HFFc6 (cell line): Measurements from ENCODE around the gene CYP27B1. TPM values are rescaled to one million over a fixed set of nuclear protein-coding genes. Genes with fewer than 3 reads are reported as not detected.

Source experiments
- DNase-seq: peaks from one replicate; pipeline ENCODE4 v3.0.0-alpha.2; 2018
- H3K27ac Mint-ChIP-seq: 2 replicates; pipeline ENCODE4 v1.8.0; 2020; ENCODE audit warnings: mild to moderate bottlenecking, mixed read lengths
- H3K27me3 Mint-ChIP-seq: 2 replicates; pipeline ENCODE4 v1.8.0; 2021; ENCODE audit warnings: mild to moderate bottlenecking, moderate library complexity, mixed read lengths; ENCODE audit not compliant: insufficient read depth
- H3K36me3 Mint-ChIP-seq: 2 replicates; pipeline ENCODE4 v1.8.0; 2021; ENCODE audit warnings: low read depth, mixed read lengths
- H3K4me1 Mint-ChIP-seq: 2 replicates; pipeline ENCODE4 v1.8.0; 2020; ENCODE audit warnings: low read depth, mixed read lengths
- H3K4me3 Mint-ChIP-seq: 2 replicates; pipeline ENCODE4 v1.8.0; 2020; ENCODE audit warnings: mild to moderate bottlenecking, moderate library complexity, mixed read lengths
- H3K9me3 Mint-ChIP-seq: 2 replicates; pipeline ENCODE4 v1.8.0; 2020; ENCODE audit warnings: mild to moderate bottlenecking, mixed read lengths
- total RNA-seq, 6 experiments: library from RNA; stranded (reverse); fragmentation: NEBNext Ultra II Directional; extraction: Animal tissue kit (Norgen Biotek cat#: 25700); gene quantifications; 2 replicates in 1 of 6; 3 replicates in 5 of 6; pipeline ENCODE4 v1.2.3, GENCODE V29; 2021
- TF ChIP-seq, protein P1 (sequence below): fragments of 200-600 bp; sonication (generic); IDR thresholded peaks from 2 replicates; pipeline ENCODE4 v1.5.0; 2021; ENCODE audit warnings: antibody characterized with exemption, mild to moderate bottlenecking

Gene CYP27B1
- total RNA-seq, 6 experiments from 2014 or later: 0.57 to 1.8 (median 0.96) TPM

DNA sequence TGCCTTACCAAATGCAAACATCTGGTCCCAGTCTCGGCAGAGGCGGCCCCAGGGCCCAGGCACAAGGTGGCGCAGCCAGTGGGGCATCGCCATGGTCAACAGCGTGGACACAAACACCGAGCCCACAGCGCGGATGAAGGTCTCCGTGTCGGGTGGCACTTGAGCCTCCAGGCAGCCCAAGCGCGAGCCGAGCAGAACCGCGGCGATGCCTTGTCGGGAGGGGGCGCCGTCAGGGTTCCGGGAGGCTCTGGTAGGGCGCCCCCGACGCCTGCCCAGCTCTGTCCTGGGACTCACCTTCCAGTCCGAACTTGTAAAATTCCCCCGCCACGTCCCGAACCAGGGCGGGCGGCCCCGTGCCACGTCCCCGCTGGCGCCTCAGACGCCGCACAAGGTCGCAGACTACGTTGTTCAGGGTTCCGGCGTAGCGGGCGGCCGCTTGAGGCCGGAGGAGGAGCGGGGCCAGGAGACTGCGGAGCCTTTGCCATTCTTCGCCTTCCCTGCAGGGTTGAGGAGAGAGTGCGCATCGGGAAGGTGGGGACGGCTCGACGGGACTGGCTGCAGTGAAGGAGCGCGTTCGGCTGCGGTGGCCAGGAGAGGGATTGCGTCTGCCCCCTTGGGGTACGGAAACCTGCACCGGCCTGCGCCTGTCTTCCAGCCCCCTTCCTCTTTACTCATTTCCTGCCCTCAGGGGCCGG lies 1.7 kb downstream of the CYP27B1 start:
- DNase-seq: peak; percentile 28
- H3K4me1 Mint-ChIP-seq: peaks cover 29% of the 10 kb centered on the region
- peaks cover 13% of the 10 kb centered on the region for H3K36me3 Mint-ChIP-seq
- H3K27me3 Mint-ChIP-seq: peaks cover 4% of the 10 kb centered on the region; the same call in 1 of the 2 replicates
- peak overlapping the region; percentile 57 for H3K27ac Mint-ChIP-seq
- TF ChIP-seq, protein P1, sequence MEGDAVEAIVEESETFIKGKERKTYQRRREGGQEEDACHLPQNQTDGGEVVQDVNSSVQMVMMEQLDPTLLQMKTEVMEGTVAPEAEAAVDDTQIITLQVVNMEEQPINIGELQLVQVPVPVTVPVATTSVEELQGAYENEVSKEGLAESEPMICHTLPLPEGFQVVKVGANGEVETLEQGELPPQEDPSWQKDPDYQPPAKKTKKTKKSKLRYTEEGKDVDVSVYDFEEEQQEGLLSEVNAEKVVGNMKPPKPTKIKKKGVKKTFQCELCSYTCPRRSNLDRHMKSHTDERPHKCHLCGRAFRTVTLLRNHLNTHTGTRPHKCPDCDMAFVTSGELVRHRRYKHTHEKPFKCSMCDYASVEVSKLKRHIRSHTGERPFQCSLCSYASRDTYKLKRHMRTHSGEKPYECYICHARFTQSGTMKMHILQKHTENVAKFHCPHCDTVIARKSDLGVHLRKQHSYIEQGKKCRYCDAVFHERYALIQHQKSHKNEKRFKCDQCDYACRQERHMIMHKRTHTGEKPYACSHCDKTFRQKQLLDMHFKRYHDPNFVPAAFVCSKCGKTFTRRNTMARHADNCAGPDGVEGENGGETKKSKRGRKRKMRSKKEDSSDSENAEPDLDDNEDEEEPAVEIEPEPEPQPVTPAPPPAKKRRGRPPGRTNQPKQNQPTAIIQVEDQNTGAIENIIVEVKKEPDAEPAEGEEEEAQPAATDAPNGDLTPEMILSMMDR: peak; percentile 74
- H3K4me3 Mint-ChIP-seq: peak overlapping the region; percentile 80
- no peaks in the 10 kb centered on the region for H3K9me3 Mint-ChIP-seq

DNA sequence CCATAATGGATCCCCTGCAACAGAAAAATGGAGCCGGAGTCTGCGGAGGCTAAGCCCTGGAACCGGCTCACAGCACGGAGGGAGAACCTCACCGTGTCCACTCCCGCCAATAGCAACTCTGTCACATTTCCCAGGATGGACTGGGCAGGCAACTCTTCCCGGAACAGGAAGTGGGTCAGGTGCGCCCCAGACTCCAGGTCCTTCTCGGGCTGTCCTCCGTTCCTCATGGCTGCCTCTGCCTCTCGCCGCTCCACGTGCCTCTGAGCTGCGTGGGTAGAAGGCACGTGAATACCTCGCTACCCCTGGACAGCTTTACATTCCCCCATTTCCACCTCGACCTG lies 2.2 kb downstream of the CYP27B1 start:
- Mint-ChIP-seq H3K36me3 (peaks cover 8% of the 10 kb centered on the region), H3K27ac (no peak overlapping the region)

DNA sequence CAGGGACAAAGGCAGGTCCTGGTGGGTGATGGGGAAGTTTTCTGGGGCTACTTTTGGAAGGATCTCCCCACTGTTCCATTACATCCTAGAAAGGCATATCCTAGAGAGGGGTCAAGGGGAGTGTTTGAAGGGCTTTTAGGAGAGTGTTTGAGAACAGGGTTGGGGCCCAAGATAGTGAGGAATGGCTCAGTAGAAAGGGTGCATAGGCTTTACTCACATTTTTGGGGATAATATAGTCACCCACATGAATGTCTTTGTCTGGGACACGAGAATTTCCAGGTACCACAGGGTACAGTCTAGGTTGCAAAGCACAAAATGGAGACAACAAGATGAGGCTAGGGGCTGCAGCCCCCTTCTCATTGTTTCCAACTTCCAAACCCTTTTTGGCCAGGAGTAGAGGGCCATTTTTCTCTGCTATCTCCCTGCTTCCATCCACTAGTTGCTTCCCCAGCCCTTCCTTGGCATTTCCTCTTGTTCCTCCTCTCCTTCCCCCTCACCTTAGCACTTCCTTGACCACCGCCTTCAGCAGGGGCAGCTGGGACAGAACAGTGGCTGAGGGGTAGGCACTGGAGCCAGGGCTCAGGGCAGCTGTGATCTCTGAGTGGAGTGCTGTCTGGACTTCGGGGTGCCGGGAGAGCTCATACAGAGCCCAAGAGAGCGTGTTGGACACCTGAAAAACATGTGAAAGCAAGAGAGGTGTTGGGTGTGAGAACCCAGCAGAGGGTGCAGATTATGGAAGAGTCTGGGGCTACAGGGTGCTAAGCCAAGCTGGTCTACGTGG lies 2.8 kb downstream of the CYP27B1 start:
- peaks cover 4% of the 10 kb centered on the region; the same call in 1 of the 2 replicates for H3K27me3 Mint-ChIP-seq
- H3K27ac Mint-ChIP-seq: no peak overlapping the region
- peak overlapping the region; percentile 80 for H3K4me3 Mint-ChIP-seq
- peaks cover 5% of the 10 kb centered on the region for H3K36me3 Mint-ChIP-seq
- no peak for DNase-seq
- H3K9me3 Mint-ChIP-seq: no peaks in the 10 kb centered on the region
- peaks cover 24% of the 10 kb centered on the region for H3K4me1 Mint-ChIP-seq
- TF ChIP-seq, protein P1: no peak

More for the DNA sequence above, 2.2 kb downstream of the CYP27B1 start:
- Mint-ChIP-seq H3K4me3 (peak overlapping the region; percentile 80), H3K4me1 (peaks cover 24% of the 10 kb centered on the region), H3K27me3 (peaks cover 4% of the 10 kb centered on the region; the same call in 1 of the 2 replicates), H3K9me3 (no peaks in the 10 kb centered on the region)
- TF ChIP-seq, protein P1: no peak
- DNase-seq: no peak

DNA sequence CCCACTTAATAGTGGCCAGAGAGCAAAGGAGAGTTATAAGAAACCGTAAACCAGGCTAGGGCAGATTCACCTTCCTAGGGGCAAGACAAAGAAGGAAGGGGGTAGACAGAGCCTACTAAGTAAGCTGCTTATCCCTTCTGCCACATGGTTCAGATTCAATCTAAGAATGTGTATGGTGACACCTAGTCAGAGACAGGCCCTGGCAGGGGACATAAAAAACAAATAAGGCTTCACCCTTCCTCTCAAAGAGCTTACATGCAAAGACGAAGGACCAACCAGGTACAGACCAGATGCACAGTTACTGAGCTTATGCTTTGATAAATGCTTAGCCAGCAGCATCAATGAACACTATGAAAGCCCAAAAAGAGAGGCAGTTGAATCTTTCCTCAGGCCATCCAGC lies 4.4 kb downstream of the CYP27B1 start:
- no peak overlapping the region for H3K27ac Mint-ChIP-seq
- no peak for DNase-seq
- H3K27me3 Mint-ChIP-seq: peaks cover 8% of the 10 kb centered on the region
- H3K4me3 Mint-ChIP-seq: no peak overlapping the region
- H3K4me1 Mint-ChIP-seq: peaks cover 24% of the 10 kb centered on the region
- H3K36me3 Mint-ChIP-seq: no peaks in the 10 kb centered on the region
- H3K9me3 Mint-ChIP-seq: no peaks in the 10 kb centered on the region
- TF ChIP-seq, protein P1: no peak

DNA sequence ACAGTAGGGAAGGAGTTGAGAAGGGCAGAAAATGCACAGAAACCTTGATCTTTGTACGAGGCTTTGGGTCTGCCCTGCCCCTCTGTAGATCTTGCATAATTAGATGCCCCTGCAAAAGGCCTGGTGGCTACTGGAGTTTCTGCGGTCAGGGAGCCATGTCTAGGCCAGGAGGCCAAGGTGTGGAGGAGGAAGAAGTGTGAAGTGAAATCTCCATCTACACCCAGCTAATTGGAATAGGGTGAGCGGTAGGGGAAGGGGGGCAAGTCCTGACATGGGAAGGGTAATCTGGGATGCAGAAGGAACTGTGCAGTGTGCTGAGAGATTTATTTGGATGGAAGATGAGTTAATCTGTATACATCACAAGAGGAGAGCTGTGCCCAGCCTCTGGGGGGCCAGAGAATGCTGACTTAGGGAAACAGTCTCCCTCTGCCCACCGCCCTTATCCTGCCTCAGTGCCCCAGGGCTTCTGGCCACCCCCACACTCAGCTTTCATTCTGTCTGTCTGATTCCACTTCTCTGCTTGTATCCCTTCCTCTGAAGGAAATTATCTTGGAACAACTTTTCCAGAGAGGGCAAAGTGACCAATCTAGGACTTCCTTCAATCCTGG lies 5.4 kb downstream of the CYP27B1 start:
- DNase-seq: no peak
- no peaks in the 10 kb centered on the region for H3K9me3 Mint-ChIP-seq
- no peak overlapping the region for H3K4me3 Mint-ChIP-seq
- H3K4me1 Mint-ChIP-seq: peaks cover 14% of the 10 kb centered on the region
- peaks cover 18% of the 10 kb centered on the region for H3K27me3 Mint-ChIP-seq
- H3K36me3 Mint-ChIP-seq: peaks cover under 1% of the 10 kb centered on the region; the same call in 1 of the 2 replicates
- TF ChIP-seq, protein P1: no peak
- no peak overlapping the region for H3K27ac Mint-ChIP-seq
